Endothelial cell (in vitro differentiated cells): ENCODE results near the gene ZNF384. TPM values are rescaled to one million over a fixed set of nuclear protein-coding genes. Genes with fewer than 3 reads are reported as not detected.

Experiments used
- DNase-seq: peaks from one replicate; pipeline ENCODE4 v3.0.0; 2021; ENCODE audit warnings: low spot score
- H3K27ac Mint-ChIP-seq: one replicate; pipeline ENCODE4 v1.8.0; 2021; ENCODE audit warnings: mixed read lengths, inconsistent platforms; ENCODE audit not compliant: unreplicated experiment
- H3K27me3 Mint-ChIP-seq: one replicate; pipeline ENCODE4 v1.8.0; 2021; ENCODE audit warnings: mild to moderate bottlenecking, moderate library complexity, mixed read lengths, inconsistent platforms; ENCODE audit not compliant: unreplicated experiment
- H3K36me3 Mint-ChIP-seq: one replicate; pipeline ENCODE4 v1.8.0; 2021; ENCODE audit warnings: mild to moderate bottlenecking, low read depth, mixed read lengths, inconsistent platforms; ENCODE audit not compliant: unreplicated experiment
- H3K4me1 Mint-ChIP-seq: one replicate; pipeline ENCODE4 v1.8.0; 2021; ENCODE audit warnings: mild to moderate bottlenecking, mixed read lengths, inconsistent platforms; ENCODE audit not compliant: unreplicated experiment
- H3K4me3 Mint-ChIP-seq: one replicate; pipeline ENCODE4 v1.8.0; 2021; ENCODE audit warnings: mild to moderate bottlenecking, mixed read lengths, inconsistent platforms; ENCODE audit not compliant: unreplicated experiment
- H3K9me3 Mint-ChIP-seq: one replicate; pipeline ENCODE4 v1.8.0; 2021; ENCODE audit warnings: mixed read lengths, inconsistent platforms; ENCODE audit not compliant: unreplicated experiment
- CTCF ChIP-seq: fragments of 200-600 bp; sonication (generic); IDR thresholded peaks from one replicate; pipeline ENCODE4 v1.5.0; 2021; ENCODE audit warnings: antibody characterized with exemption; ENCODE audit not compliant: unreplicated experiment
- total RNA-seq: library from RNA; stranded (reverse); fragmentation: NEBNext Ultra II Directional; extraction: Animal tissue kit (Norgen Biotek cat#: 25700); gene quantifications from one replicate; pipeline ENCODE4 v1.2.1, GENCODE V29; 2021; ENCODE audit not compliant: unreplicated experiment

The ZNF384 gene
- total RNA-seq, 1 donor from 2014 or later, result 85.2 TPM

- peaks cover 25% of the 10 kb centered on the region for H3K4me1 Mint-ChIP-seq
- DNase-seq, result no peak
- no peak for TF ChIP-seq CTCF
- no peak overlapping the region for H3K4me3 Mint-ChIP-seq
- peaks cover 6% of the 10 kb centered on the region for H3K27me3 Mint-ChIP-seq
- peak overlapping the region; percentile 9 for H3K27ac Mint-ChIP-seq
- no peaks in the 10 kb centered on the region for H3K9me3 Mint-ChIP-seq
- peaks cover 18% of the 10 kb centered on the region for H3K36me3 Mint-ChIP-seq
Measured at GRCh38 chr12:6653342-6653741, 35.8 kb downstream of the ZNF384 start.

- Mint-ChIP-seq H3K27ac (peak overlapping the region; percentile 86), H3K36me3 (peaks cover 23% of the 10 kb centered on the region), H3K4me1 (peaks cover 25% of the 10 kb centered on the region), H3K4me3 (peak overlapping the region; percentile 44), H3K27me3 (peaks cover 4% of the 10 kb centered on the region), H3K9me3 (no peaks in the 10 kb centered on the region)
- TF ChIP-seq CTCF, result no peak
- DNase-seq, result no peak
Measured at GRCh38 chr12:6652391-6652790, 36.8 kb downstream of the ZNF384 start.

- TF ChIP-seq CTCF, result no peak
- peaks cover 33% of the 10 kb centered on the region for H3K36me3 Mint-ChIP-seq
- H3K27me3 Mint-ChIP-seq, result peaks cover 4% of the 10 kb centered on the region
- peak overlapping the region; percentile 82 for H3K4me3 Mint-ChIP-seq
- H3K9me3 Mint-ChIP-seq, result no peaks in the 10 kb centered on the region
- H3K27ac Mint-ChIP-seq, result peak overlapping the region; percentile 86
- H3K4me1 Mint-ChIP-seq, result peaks cover 36% of the 10 kb centered on the region
- DNase-seq, result no peak
Measured at GRCh38 chr12:6650832-6651231, 38.3 kb downstream of the ZNF384 start.

- no peaks in the 10 kb centered on the region for H3K9me3 Mint-ChIP-seq
- H3K27ac Mint-ChIP-seq, result peak within 1 kb of the TSS; percentile 90
- peak; percentile 79 for DNase-seq
- peak within 1 kb of the TSS; percentile 87 for H3K4me3 Mint-ChIP-seq
- peaks cover 58% of the 10 kb centered on the region for H3K4me1 Mint-ChIP-seq
- TF ChIP-seq CTCF, result no peak
- H3K27me3 Mint-ChIP-seq, result peaks cover 7% of the 10 kb centered on the region
- peaks cover 30% of the 10 kb centered on the region for H3K36me3 Mint-ChIP-seq
Measured at GRCh38 chr12:6647083-6647604, 42.0 kb downstream of the ZNF384 start, which contains the start of gene ACRBP. ACRBP (minus strand) TSS chr12:6647432; CDS start chr12:6647366, 66 bp downstream.

- peaks cover 6% of the 10 kb centered on the region for H3K27me3 Mint-ChIP-seq
- peaks cover 59% of the 10 kb centered on the region for H3K4me1 Mint-ChIP-seq
- H3K27ac Mint-ChIP-seq, result peak overlapping the region; percentile 90
- no peak for DNase-seq
- no peak for TF ChIP-seq CTCF
- peak overlapping the region; percentile 87 for H3K4me3 Mint-ChIP-seq
- peaks cover 31% of the 10 kb centered on the region for H3K36me3 Mint-ChIP-seq
- H3K9me3 Mint-ChIP-seq, result no peaks in the 10 kb centered on the region
Measured at GRCh38 chr12:6646276-6647082, 42.7 kb downstream of the ZNF384 start.
